Inferior parietal cortex (tissue), 1 donor: Measurements from ENCODE around the gene ANTXR2.
"Not testable (repeated sequence)": the region's sequence is repeated elsewhere in the genome, so short reads cannot be mapped to it uniquely, and the experiment has no call there.

Experiments
- DNase-seq: peaks from one replicate; pipeline ENCODE4 v3.0.0-alpha.2; 2016; ENCODE audit errors: extremely low spot score

Gene ANTXR2

GRCh38 chr4:79918292-79918691 is 154.7 kb downstream of the ANTXR2 start:
- no peak for DNase-seq

GRCh38 chr4:79917246-79917645 is 155.8 kb downstream of the ANTXR2 start:
- DNase-seq: no peak

- no peak for DNase-seq
These were observed 157.8 kb downstream of the ANTXR2 start for GRCh38 chr4:79915246-79915645.

GRCh38 chr4:79913581-79913980 is 159.4 kb downstream of the ANTXR2 start:
- DNase-seq: no peak

- DNase-seq: no peak
These were observed 166.0 kb downstream of the ANTXR2 start for GRCh38 chr4:79907001-79907400.

GRCh38 chr4:79906303-79906702 is 166.7 kb downstream of the ANTXR2 start:
- no peak for DNase-seq

GRCh38 chr4:79905212-79905611 is 167.8 kb downstream of the ANTXR2 start:
- DNase-seq: no peak

GRCh38 chr4:79904331-79904730 is 168.7 kb downstream of the ANTXR2 start:
- no peak for DNase-seq

- DNase-seq: no peak
These were observed 172.8 kb downstream of the ANTXR2 start for GRCh38 chr4:79900182-79900581.

GRCh38 chr4:79899481-79899880 is 173.5 kb downstream of the ANTXR2 start:
- DNase-seq: no peak

GRCh38 chr4:79898055-79898454 is 175.0 kb downstream of the ANTXR2 start:
- DNase-seq: no peak

- no peak for DNase-seq
These were observed 175.9 kb downstream of the ANTXR2 start for GRCh38 chr4:79897174-79897573.

- DNase-seq: no peak
These were observed 179.6 kb downstream of the ANTXR2 start for GRCh38 chr4:79893456-79893855.

- not testable (repeated sequence) for DNase-seq
These were observed 184.0 kb downstream of the ANTXR2 start for GRCh38 chr4:79889026-79889425.

GRCh38 chr4:79886557-79886956 is 186.5 kb downstream of the ANTXR2 start:
- DNase-seq: no peak

GRCh38 chr4:79886021-79886420 is 187.0 kb downstream of the ANTXR2 start:
- no peak for DNase-seq

- no peak for DNase-seq
These were observed 189.7 kb downstream of the ANTXR2 start for GRCh38 chr4:79883290-79883689.

- no peak for DNase-seq
These were observed 190.2 kb downstream of the ANTXR2 start for GRCh38 chr4:79882806-79883205.

- no peak for DNase-seq
These were observed 191.6 kb downstream of the ANTXR2 start for GRCh38 chr4:79881407-79881806.

GRCh38 chr4:79877511-79877910 is 195.5 kb downstream of the ANTXR2 start:
- no peak for DNase-seq

- no peak for DNase-seq
These were observed 197.6 kb downstream of the ANTXR2 start for GRCh38 chr4:79875344-79875899.

- no peak for DNase-seq
These were observed 198.8 kb downstream of the ANTXR2 start for GRCh38 chr4:79874197-79874596.

- DNase-seq: no peak
These were observed 200.3 kb downstream of the ANTXR2 start for GRCh38 chr4:79872738-79873137.

GRCh38 chr4:79871961-79872360 is 201.1 kb downstream of the ANTXR2 start:
- DNase-seq: no peak
